K562 (cell line): ENCODE measurements around the gene GCG.

Source experiments
- EP300 ChIP-seq: IDR thresholded peaks from 2 replicates; pipeline ENCODE4 v1.6.1; 2012; ENCODE audit warnings: low read length, improper control_type of control experiment
- FOXP1 ChIP-seq: sonication (generic); formaldehyde crosslinking; IDR thresholded peaks from 2 replicates; pipeline ENCODE4 v1.8.0; 2022; ENCODE audit warnings: mild to moderate bottlenecking, missing genetic modification reagents
- JUND ChIP-seq, 2 experiments: IDR thresholded peaks; 2 replicates in 1 of 2; 3 replicates in 1 of 2; pipeline ENCODE4 v1.6.1; 2011; ENCODE audit warnings: borderline replicate concordance in 2 of 2, low read depth in 2 of 2, low read length in 2 of 2, improper control_type of control experiment in 1 of 2, missing biosample characterization in 1 of 2, missing genetic modification characterization in 1 of 2, missing genetic modification reagents in 1 of 2
- LARP7 ChIP-seq: fragments of 450-650 bp; IDR thresholded peaks from 2 replicates; pipeline ENCODE4 v1.6.1; 2016
- SP2 ChIP-seq: IDR thresholded peaks from 2 replicates; pipeline ENCODE4 v1.6.1; 2011; ENCODE audit warnings: mild to moderate bottlenecking, low read depth, low read length, moderate library complexity; ENCODE audit not compliant: poor library complexity, severe bottlenecking; ENCODE audit errors: extremely low read depth
- TF ChIP-seq, protein P1 (sequence below), 3 experiments: IDR thresholded peaks in 2 of 3; conservative IDR thresholded peaks in 1 of 3; 2 replicates each; pipeline ENCODE4 v1.5.1; 2011 to 2012; ENCODE audit warnings: low read length in 3 of 3, mild to moderate bottlenecking in 3 of 3, control low read depth in 2 of 3, improper control_type of control experiment in 1 of 3, inconsistent platforms in 1 of 3, low read depth in 1 of 3, mixed read lengths in 1 of 3, moderate library complexity in 1 of 3; ENCODE audit not compliant: insufficient read depth in 2 of 3
- TF ChIP-seq, protein P2 (sequence below), 2 experiments: fragments of 450-650 bp in 1 of 2; IDR thresholded peaks; 2 replicates each; pipeline ENCODE4 v1.6.1; 2011 to 2017; ENCODE audit warnings: low read depth in 2 of 2, antibody characterized with exemption in 1 of 2, borderline replicate concordance in 1 of 2, low read length in 1 of 2, mild to moderate bottlenecking in 1 of 2, mixed read lengths in 1 of 2; ENCODE audit not compliant: control insufficient read depth in 1 of 2

DNA sequence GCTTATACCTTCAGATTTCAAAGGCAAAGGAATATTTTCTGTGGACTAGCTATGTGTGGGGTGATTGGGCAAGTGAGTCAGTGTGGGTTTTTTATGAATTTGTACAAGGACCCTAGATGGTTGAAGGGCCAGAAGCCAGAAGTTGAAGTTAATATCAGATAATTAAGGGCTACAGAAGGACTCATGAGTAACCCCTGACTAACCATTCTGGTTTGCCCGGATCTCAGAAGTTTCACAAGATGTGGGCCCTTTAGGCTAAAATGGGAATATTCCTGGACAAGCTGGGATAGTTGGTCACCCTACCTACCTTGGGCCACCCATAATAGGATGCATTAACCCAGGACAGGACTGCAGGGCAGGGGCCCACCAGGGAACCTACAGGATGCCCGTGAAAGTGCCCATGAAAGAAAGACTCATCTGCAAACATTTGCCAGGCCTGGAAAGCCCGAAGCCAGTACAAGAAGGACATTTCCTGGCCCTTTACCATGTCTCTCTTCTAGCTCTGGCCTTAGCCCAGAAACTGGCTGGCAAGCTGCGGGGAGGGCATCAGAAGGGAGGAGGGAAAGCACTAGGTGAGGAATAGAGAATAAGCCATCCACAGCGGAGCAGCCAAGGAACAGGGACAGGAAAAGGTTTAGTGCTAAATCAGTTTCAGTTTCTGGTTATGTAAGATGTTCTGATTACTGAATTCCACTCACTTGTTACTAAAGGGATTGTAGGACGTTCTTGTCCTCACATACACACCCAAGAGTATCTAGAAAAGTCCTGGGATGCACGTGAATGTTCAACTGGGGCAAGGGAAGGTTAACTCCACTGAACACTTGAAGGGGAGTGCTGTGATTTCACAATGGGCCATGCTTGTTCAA, 33.6 kb downstream of the GCG start:
- TF ChIP-seq, protein P1, sequence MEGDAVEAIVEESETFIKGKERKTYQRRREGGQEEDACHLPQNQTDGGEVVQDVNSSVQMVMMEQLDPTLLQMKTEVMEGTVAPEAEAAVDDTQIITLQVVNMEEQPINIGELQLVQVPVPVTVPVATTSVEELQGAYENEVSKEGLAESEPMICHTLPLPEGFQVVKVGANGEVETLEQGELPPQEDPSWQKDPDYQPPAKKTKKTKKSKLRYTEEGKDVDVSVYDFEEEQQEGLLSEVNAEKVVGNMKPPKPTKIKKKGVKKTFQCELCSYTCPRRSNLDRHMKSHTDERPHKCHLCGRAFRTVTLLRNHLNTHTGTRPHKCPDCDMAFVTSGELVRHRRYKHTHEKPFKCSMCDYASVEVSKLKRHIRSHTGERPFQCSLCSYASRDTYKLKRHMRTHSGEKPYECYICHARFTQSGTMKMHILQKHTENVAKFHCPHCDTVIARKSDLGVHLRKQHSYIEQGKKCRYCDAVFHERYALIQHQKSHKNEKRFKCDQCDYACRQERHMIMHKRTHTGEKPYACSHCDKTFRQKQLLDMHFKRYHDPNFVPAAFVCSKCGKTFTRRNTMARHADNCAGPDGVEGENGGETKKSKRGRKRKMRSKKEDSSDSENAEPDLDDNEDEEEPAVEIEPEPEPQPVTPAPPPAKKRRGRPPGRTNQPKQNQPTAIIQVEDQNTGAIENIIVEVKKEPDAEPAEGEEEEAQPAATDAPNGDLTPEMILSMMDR (IDR thresholded peaks at IDR 0.05 in 2 of 3, conservative IDR thresholded peaks at IDR 0.05 in 1 of 3; ENCODE audit: insufficient read depth in 2 of 3, low read depth in 1 of 3, low read length in 3 of 3): no peak
- TF ChIP-seq SP2 (no peak), EP300 (no peak), LARP7 (no peak), JUND (IDR thresholded peaks at IDR 0.05; ENCODE audit: borderline replicate concordance, low read depth, low read length) (no peak), JUND (tag; IDR thresholded peaks at IDR 0.05; ENCODE audit: borderline replicate concordance, low read depth, low read length) (no peak), FOXP1 (CRISPR knock-in tag) (no peak)
- TF ChIP-seq, protein P2, sequence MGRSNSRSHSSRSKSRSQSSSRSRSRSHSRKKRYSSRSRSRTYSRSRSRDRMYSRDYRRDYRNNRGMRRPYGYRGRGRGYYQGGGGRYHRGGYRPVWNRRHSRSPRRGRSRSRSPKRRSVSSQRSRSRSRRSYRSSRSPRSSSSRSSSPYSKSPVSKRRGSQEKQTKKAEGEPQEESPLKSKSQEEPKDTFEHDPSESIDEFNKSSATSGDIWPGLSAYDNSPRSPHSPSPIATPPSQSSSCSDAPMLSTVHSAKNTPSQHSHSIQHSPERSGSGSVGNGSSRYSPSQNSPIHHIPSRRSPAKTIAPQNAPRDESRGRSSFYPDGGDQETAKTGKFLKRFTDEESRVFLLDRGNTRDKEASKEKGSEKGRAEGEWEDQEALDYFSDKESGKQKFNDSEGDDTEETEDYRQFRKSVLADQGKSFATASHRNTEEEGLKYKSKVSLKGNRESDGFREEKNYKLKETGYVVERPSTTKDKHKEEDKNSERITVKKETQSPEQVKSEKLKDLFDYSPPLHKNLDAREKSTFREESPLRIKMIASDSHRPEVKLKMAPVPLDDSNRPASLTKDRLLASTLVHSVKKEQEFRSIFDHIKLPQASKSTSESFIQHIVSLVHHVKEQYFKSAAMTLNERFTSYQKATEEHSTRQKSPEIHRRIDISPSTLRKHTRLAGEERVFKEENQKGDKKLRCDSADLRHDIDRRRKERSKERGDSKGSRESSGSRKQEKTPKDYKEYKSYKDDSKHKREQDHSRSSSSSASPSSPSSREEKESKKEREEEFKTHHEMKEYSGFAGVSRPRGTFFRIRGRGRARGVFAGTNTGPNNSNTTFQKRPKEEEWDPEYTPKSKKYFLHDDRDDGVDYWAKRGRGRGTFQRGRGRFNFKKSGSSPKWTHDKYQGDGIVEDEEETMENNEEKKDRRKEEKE (IDR thresholded peaks at IDR 0.05; ENCODE audit: borderline replicate concordance in 1 of 2, control insufficient read depth in 1 of 2, low read depth in 2 of 2, low read length in 1 of 2): no peak
